Measurements from ENCODE around the gene IFI44.

DNA sequence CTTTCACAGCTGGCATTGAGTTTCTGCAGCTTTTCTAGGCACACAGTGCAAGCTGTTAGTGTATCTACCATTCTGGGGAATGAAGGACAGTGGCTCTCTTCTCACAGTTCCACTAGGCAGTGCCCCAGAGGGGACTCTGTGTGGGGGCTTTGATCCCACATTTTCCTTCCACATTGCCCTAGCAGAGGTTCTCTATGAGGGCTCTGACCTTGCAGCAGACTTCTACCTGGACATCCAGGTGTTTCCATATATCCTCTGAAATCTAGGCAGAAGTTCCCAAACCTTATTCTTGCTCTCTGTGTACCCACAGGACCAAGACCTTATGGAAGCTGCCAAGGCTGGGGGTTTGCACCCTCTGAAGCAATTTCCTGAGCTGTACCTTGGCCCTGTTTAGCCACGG lies 2.4 kb upstream of the IFI44 start:
- TF ChIP-seq, protein P1, sequence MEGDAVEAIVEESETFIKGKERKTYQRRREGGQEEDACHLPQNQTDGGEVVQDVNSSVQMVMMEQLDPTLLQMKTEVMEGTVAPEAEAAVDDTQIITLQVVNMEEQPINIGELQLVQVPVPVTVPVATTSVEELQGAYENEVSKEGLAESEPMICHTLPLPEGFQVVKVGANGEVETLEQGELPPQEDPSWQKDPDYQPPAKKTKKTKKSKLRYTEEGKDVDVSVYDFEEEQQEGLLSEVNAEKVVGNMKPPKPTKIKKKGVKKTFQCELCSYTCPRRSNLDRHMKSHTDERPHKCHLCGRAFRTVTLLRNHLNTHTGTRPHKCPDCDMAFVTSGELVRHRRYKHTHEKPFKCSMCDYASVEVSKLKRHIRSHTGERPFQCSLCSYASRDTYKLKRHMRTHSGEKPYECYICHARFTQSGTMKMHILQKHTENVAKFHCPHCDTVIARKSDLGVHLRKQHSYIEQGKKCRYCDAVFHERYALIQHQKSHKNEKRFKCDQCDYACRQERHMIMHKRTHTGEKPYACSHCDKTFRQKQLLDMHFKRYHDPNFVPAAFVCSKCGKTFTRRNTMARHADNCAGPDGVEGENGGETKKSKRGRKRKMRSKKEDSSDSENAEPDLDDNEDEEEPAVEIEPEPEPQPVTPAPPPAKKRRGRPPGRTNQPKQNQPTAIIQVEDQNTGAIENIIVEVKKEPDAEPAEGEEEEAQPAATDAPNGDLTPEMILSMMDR (IDR thresholded peaks at IDR 0.05; ENCODE audit: low read depth, low read length) = no peak
- TF ChIP-seq EZH2phosphoT487 (IDR thresholded peaks at IDR 0.05; ENCODE audit: low read depth) = no peak

Data from OCI-LY3 (cell line).